ENCODE measurements around the gene NCOA3. TPM values are rescaled to one million over a fixed set of nuclear protein-coding genes. Genes with fewer than 3 reads are reported as not detected.

The NCOA3 gene
- total and polyA plus RNA-seq, 2 experiments from 2014 or later: 6.7 to 25.8 TPM

DNA sequence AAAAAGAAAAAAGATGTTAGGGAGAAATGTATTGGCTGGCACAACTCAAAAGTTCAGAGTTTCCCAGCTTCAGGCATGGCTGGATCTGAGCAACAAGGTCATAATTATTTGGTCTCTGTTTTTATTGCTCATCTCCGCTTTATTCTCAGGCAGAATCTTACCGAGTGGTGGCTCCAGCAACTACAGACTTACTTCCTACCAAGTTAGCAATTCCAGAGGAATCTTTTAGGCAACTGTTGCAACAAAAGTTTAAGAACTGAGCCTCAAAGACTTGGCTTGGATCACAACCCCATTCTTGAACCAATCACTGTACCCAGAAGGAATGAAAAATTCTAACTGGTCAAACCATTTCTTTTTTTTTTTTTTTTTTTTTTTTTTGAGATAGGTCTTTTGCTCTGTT lies 35.5 kb upstream of the NCOA3 start (continued):
- TF ChIP-seq, protein P1, sequence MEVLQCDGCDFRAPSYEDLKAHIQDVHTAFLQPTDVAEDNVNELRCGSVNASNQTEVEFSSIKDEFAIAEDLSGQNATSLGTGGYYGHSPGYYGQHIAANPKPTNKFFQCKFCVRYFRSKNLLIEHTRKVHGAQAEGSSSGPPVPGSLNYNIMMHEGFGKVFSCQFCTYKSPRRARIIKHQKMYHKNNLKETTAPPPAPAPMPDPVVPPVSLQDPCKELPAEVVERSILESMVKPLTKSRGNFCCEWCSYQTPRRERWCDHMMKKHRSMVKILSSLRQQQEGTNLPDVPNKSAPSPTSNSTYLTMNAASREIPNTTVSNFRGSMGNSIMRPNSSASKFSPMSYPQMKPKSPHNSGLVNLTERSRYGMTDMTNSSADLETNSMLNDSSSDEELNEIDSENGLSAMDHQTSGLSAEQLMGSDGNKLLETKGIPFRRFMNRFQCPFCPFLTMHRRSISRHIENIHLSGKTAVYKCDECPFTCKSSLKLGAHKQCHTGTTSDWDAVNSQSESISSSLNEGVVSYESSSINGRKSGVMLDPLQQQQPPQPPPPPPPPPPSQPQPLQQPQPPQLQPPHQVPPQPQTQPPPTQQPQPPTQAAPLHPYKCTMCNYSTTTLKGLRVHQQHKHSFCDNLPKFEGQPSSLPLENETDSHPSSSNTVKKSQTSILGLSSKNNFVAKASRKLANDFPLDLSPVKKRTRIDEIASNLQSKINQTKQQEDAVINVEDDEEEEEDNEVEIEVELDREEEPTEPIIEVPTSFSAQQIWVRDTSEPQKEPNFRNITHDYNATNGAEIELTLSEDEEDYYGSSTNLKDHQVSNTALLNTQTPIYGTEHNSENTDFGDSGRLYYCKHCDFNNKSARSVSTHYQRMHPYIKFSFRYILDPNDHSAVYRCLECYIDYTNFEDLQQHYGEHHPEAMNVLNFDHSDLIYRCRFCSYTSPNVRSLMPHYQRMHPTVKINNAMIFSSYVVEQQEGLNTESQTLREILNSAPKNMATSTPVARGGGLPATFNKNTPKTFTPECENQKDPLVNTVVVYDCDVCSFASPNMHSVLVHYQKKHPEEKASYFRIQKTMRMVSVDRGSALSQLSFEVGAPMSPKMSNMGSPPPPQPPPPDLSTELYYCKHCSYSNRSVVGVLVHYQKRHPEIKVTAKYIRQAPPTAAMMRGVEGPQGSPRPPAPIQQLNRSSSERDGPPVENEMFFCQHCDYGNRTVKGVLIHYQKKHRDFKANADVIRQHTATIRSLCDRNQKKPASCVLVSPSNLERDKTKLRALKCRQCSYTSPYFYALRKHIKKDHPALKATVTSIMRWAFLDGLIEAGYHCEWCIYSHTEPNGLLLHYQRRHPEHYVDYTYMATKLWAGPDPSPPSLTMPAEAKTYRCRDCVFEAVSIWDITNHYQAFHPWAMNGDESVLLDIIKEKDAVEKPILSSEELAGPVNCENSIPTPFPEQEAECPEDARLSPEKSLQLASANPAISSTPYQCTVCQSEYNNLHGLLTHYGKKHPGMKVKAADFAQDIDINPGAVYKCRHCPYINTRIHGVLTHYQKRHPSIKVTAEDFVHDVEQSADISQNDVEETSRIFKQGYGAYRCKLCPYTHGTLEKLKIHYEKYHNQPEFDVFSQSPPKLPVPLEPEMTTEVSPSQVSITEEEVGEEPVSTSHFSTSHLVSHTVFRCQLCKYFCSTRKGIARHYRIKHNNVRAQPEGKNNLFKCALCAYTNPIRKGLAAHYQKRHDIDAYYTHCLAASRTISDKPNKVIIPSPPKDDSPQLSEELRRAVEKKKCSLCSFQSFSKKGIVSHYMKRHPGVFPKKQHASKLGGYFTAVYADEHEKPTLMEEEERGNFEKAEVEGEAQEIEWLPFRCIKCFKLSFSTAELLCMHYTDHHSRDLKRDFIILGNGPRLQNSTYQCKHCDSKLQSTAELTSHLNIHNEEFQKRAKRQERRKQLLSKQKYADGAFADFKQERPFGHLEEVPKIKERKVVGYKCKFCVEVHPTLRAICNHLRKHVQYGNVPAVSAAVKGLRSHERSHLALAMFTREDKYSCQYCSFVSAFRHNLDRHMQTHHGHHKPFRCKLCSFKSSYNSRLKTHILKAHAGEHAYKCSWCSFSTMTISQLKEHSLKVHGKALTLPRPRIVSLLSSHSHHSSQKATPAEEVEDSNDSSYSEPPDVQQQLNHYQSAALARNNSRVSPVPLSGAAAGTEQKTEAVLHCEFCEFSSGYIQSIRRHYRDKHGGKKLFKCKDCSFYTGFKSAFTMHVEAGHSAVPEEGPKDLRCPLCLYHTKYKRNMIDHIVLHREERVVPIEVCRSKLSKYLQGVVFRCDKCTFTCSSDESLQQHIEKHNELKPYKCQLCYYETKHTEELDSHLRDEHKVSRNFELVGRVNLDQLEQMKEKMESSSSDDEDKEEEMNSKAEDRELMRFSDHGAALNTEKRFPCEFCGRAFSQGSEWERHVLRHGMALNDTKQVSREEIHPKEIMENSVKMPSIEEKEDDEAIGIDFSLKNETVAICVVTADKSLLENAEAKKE (CRISPR knock-in tag; IDR thresholded peaks at IDR 0.05): no peak
- TF ChIP-seq STAT1 (IDR thresholded peaks at IDR 0.05; ENCODE audit: unreplicated experiment) (no peak), ZNF331 (CRISPR knock-in tag; IDR thresholded peaks at IDR 0.05; ENCODE audit: low read depth) (no peak), ZNF114 (CRISPR knock-in tag; IDR thresholded peaks at IDR 0.05) (no peak), POLR2AphosphoS5 (IDR thresholded peaks at IDR 0.05; ENCODE audit: low read depth) (no peak)
- TF ChIP-seq, protein P2, sequence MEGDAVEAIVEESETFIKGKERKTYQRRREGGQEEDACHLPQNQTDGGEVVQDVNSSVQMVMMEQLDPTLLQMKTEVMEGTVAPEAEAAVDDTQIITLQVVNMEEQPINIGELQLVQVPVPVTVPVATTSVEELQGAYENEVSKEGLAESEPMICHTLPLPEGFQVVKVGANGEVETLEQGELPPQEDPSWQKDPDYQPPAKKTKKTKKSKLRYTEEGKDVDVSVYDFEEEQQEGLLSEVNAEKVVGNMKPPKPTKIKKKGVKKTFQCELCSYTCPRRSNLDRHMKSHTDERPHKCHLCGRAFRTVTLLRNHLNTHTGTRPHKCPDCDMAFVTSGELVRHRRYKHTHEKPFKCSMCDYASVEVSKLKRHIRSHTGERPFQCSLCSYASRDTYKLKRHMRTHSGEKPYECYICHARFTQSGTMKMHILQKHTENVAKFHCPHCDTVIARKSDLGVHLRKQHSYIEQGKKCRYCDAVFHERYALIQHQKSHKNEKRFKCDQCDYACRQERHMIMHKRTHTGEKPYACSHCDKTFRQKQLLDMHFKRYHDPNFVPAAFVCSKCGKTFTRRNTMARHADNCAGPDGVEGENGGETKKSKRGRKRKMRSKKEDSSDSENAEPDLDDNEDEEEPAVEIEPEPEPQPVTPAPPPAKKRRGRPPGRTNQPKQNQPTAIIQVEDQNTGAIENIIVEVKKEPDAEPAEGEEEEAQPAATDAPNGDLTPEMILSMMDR (conservative IDR thresholded peaks at IDR 0.05; ENCODE audit: low read depth in 2 of 2): no peak

DNA sequence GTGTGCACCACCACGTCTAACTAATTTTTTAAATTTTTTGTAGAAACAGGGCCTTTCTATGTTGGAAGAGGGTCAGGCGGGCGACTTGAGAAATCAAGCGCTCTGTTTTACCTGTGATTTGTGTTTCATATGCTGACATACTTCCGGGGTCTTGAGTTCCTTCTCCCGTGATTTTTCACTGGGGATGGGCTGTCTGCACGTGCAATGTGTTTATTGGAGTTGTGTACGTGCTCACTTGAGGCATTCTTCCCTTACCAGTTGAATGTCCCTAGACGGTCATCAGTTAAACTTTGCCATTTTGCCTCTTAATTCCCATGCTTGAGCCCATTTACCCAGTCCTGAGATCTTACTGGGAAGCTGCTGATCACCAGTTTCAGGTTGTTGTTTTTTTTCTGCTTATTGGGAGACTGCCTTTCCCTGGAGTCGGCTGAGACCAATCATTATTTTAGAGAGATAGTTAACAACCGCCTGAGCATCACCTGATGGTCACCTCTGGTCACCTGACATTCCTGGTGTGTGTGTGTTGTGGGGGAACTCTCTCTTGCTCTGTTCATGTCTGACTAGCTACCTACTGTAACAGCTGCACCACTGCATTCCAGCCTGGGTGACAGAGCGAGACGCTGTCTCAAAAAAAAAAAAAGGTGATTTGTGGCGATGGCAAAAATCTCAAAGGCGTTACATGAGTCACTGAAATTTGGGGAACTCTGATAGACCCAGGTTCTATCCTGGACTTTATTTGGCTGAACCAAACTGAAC lies 34.8 kb upstream of the NCOA3 start:
- no peak for DNase-seq (ENCODE audit: low spot score)
- Histone ChIP-seq H3K4me3 (no peak overlapping the region), H4K20me1 (replicated peaks; ENCODE audit: insufficient read depth) (no peaks in the 10 kb centered on the region), H3K36me3 (ENCODE audit: insufficient read depth) (no peaks in the 10 kb centered on the region), H3K4me2 (no peak overlapping the region), H3K27ac (ENCODE audit: low read depth) (no peak overlapping the region), H3K27me3 (ENCODE audit: insufficient read depth) (no peaks in the 10 kb centered on the region), H3K79me2 (replicated peaks; ENCODE audit: insufficient read depth) (no peaks in the 10 kb centered on the region), H2AFZ (peak overlapping the region; percentile 76; the same call in 1 of the 2 replicates), H3F3A (replicated peaks; ENCODE audit: low read depth) (no peaks in the 10 kb centered on the region; the same call in 1 of the 2 replicates), H3K4me1 (ENCODE audit: insufficient read depth) (peaks cover 8% of the 10 kb centered on the region; the same call in 1 of the 2 replicates), H3K9me2 (ENCODE audit: insufficient read depth) (no peaks in the 10 kb centered on the region)
- no peak for ATAC-seq
- H3K27ac Mint-ChIP-seq: no peak overlapping the region
- H3K9me3 Mint-ChIP-seq: no peaks in the 10 kb centered on the region
- 0 out of 3 replicates have a peak, but pooled peaks cover 5% of the 10 kb centered on the region for H3K4me1 Mint-ChIP-seq
- no peaks in the 10 kb centered on the region for H3K27me3 Mint-ChIP-seq (ENCODE audit: insufficient read depth, low read depth, poor library complexity)
- no peak overlapping the region for H3K4me3 Mint-ChIP-seq
- no peaks in the 10 kb centered on the region for H3K36me3 Mint-ChIP-seq (ENCODE audit: low read depth)
- TF ChIP-seq ZNF331 (CRISPR knock-in tag; IDR thresholded peaks at IDR 0.05; ENCODE audit: low read depth) (no peak), EZH2 (IDR thresholded peaks at IDR 0.05; ENCODE audit: low read depth, unreplicated experiment) (no peak), POLR2AphosphoS5 (IDR thresholded peaks at IDR 0.05; ENCODE audit: low read depth) (no peak), STAT1 (IDR thresholded peaks at IDR 0.05; ENCODE audit: unreplicated experiment) (no peak)
- TF ChIP-seq, protein P2 (conservative IDR thresholded peaks at IDR 0.05; ENCODE audit: low read depth in 2 of 2): no peak
- TF ChIP-seq, protein P3, sequence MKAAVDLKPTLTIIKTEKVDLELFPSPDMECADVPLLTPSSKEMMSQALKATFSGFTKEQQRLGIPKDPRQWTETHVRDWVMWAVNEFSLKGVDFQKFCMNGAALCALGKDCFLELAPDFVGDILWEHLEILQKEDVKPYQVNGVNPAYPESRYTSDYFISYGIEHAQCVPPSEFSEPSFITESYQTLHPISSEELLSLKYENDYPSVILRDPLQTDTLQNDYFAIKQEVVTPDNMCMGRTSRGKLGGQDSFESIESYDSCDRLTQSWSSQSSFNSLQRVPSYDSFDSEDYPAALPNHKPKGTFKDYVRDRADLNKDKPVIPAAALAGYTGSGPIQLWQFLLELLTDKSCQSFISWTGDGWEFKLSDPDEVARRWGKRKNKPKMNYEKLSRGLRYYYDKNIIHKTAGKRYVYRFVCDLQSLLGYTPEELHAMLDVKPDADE (IDR thresholded peaks at IDR 0.05): no peak

Measured in GM23338 (cell line).